Gastrocnemius medialis (tissue), 4 donors: ENCODE measurements around the gene MYRF.

Experiments
- POLR2A ChIP-seq, 2 donors: fragments of 450-650 bp; IDR thresholded peaks; one replicate each; pipeline ENCODE4 v1.6.1; 2017; ENCODE audit warnings: antibody characterized with exemption in 2 of 2, mild to moderate bottlenecking in 2 of 2, moderate library complexity in 2 of 2
- TF ChIP-seq, protein P1 (sequence below), 5 experiments: fragments of 450-650 bp in 3 of 5; fragments of 200-600 bp in 2 of 5; sonication (generic) in 2 of 5; IDR thresholded peaks in 4 of 5; conservative IDR thresholded peaks in 1 of 5; 1 replicate in 4 of 5; 2 replicates in 1 of 5; pipeline ENCODE4 v1.5.1; 2016 to 2019; ENCODE audit warnings: antibody characterized with exemption in 5 of 5, mild to moderate bottlenecking in 3 of 5, moderate library complexity in 3 of 5

DNA sequence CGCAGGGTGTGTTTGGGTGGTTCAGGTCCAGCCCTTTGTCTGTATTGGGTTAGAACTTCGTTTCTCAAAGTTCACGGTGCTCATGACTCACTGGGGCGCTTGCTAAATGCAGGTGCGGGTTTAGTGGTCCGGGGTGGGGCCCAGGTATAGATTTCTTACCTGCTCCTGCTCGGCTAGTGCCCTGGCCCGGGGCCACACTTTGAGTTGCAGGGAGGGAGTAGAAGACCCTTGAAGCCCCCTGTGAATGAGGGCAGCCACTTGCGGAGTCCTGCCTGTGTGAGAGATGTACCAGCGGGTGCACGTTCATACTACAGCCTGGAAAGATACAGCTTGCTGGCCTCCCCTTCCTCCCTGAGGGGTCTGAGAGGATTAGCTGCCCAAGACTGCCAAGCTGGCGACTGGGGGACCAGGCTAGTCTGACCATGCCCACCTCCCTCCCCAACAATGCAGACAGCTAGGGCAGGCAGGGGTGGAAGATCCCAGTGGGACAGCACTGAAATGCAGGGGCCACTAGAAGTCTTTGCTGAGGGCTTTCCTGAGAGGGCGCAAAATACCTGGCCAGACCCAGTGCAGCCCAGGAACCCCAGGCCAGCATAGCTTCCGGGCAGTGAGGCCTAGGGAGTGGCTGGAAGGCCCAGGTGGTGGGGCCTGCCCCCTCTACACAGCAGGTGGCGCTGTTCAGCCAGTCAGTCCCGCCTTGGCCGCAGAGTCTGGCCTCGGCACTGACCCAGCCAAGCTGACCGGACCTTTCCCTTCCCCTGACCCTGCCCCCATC, 5.1 kb upstream of the MYRF start:
- TF ChIP-seq, protein P1, sequence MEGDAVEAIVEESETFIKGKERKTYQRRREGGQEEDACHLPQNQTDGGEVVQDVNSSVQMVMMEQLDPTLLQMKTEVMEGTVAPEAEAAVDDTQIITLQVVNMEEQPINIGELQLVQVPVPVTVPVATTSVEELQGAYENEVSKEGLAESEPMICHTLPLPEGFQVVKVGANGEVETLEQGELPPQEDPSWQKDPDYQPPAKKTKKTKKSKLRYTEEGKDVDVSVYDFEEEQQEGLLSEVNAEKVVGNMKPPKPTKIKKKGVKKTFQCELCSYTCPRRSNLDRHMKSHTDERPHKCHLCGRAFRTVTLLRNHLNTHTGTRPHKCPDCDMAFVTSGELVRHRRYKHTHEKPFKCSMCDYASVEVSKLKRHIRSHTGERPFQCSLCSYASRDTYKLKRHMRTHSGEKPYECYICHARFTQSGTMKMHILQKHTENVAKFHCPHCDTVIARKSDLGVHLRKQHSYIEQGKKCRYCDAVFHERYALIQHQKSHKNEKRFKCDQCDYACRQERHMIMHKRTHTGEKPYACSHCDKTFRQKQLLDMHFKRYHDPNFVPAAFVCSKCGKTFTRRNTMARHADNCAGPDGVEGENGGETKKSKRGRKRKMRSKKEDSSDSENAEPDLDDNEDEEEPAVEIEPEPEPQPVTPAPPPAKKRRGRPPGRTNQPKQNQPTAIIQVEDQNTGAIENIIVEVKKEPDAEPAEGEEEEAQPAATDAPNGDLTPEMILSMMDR (IDR thresholded peaks at IDR 0.05 in 4 of 5, conservative IDR thresholded peaks at IDR 0.05 in 1 of 5): peak; percentile 67 to 88 (median 80)
- TF ChIP-seq POLR2A (IDR thresholded peaks at IDR 0.05): no peak
